NCI-H2227 (cell line): ENCODE results near the gene BCAS4.
"Not testable (repeated sequence)": the region's sequence is repeated elsewhere in the genome, so short reads cannot be mapped to it uniquely, and the experiment has no call there.

Experiments used
- DNase-seq: peaks from one replicate; lab custom pipeline; 2025; ENCODE audit not compliant: unreplicated experiment; lab: John Stamatoyannopoulos, UW

Gene BCAS4, protein sequence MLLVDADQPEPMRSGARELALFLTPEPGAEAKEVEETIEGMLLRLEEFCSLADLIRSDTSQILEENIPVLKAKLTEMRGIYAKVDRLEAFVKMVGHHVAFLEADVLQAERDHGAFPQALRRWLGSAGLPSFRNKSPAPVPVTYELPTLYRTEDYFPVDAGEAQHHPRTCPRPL

DNA sequence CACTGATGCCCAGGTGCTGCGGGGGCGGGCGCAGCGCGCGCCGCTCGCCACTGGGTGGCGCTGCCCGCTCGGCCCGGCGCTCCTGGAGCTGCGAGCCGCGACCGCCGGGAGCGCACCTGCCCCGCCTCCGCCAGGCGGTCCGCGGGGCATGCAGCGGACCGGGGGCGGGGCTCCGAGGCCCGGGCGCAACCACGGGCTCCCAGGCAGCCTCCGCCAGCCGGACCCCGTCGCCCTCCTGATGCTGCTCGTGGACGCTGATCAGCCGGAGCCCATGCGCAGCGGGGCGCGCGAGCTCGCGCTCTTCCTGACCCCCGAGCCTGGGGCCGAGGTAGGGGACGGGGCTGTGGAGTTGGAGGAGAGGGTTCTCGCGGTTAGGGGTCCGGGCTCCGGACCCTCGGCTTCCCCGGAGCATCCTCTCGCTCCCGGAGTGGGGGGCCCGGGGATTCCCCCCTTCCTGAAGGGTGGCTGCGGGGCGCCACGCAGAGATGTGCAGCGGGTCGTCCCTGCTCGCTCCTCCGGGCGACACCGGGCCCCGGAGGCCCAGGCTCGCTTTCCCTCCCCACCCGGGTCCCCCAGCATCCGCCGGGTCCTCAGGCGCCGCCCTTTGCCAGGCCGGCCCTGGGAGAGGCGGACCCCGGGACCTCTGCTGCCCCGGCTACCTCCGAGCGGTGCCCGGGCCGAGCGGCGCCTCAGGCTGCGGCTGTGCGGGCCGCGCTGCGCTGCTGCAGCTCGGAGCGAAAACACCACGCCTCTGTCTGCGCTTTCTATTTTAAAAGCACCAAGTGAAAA lies at the start of gene BCAS4:
Gene BCAS4, plus strand, starts transcription at position 216 of the 789 bp plus-strand sequence. Its CDS starts 23 bp downstream, at position 239.
- peak; percentile 90 for DNase-seq

GRCh38 chr20:50745634-50746137 lies 49.2 kb upstream of the BCAS4 start:
- DNase-seq, result no peak

DNA sequence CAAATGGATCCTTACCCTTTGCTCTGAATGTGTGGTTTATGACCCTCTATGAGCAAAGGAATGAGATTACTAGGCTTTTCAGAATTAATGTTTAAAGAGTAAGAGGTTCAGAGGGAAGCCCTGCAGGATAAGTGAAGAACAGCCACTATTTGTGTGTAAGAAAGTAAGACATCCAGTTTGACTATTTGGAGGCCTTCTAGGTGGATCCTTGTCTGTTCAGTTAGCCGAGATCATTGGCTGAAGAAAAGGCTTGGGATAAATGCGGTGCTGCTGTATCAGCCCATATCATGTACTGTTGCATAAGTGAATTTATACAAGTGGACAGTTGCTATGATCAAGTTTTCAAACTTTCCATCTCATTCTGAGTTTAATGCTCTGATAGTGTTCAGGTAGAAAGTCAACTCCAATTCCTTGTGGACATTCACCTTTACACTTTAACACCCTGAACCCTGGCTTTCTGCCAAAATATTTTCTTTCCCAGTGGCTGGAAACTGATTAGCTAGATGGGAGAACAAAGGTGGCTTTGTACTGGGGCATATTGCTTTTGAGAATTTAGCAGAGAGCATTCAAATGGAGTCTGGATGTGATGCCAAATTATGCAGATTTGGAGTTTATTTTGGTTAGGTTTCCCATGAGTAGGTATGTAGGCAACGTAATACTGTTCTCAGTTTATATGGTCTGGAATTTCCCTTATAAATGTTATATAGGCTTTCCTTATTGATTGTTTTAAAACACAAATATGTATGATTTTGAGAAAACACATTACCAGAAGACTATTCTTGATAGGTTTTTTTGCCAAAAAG lies 48.5 kb upstream of the BCAS4 start:
- no peak for DNase-seq

DNA sequence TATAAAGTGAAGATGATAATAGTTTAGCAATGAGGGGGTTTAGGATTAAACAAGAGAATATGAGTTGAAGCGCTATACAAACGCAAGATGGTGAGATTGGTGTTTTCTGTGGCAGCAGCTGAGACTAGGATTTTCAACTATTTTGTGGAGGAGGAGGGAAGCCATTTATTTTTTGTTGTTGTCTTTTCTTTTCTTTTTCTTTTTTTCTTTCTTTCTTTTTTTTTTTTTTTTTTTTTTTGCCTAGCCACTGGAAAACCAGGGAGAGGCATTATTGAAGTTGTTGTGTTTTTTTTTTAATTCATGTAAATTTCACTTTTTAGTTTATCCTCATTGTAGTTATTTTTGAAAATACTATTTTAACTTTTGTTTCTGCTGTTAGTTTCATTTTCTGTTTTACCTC lies 47.6 kb upstream of the BCAS4 start:
- no peak for DNase-seq

DNA sequence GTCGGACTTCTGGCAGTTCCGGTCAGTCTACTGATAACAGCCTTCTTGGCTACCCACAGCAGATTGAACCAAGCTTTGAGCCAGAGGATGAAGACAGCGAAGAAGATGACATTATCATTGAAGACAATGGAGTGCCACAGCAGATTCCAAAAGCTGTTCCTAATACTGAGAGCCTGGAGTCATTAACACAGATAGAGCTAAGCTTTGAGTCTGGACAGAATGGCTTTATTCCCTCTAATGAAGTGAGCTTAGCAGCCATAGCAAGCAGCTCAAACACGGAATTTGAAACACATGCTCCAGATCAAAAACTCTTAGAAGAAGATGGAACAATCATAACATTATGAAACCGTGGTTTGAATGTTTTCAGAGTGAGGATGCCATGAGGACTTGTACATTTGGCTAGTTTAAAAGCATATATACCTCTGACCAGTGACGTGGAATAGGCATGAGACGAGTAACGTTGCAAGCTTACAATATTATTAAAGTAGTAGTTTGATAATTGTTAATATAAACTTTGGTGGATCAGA lies 44.7 kb upstream of the BCAS4 start:
- no peak for DNase-seq

GRCh38 chr20:50753152-50753551 lies 41.7 kb upstream of the BCAS4 start:
- no peak for DNase-seq

- DNase-seq, result no peak
Observed at GRCh38 chr20:50754420-50754819, 40.4 kb upstream of the BCAS4 start.

GRCh38 chr20:50756447-50756846 lies 38.4 kb upstream of the BCAS4 start:
- no peak for DNase-seq

DNA sequence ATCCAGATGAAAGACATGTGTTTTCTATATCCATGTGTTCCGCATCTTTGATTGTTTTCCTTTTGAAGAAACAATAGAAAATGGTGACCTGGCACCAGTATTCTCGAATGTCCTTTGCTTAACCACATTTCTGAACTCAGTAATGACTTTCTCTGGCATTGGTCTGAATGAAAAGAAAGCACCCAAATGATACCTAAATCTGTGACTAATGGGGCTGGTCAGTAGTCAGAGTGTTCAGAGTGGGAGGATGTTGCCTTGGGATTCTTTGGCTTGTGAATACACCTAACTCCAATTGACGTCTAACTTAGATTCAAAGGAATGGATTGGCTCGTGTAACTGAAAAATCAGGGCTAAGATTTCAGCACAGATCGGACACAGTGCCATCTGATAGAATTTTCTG lies 36.4 kb upstream of the BCAS4 start:
- no peak for DNase-seq

DNA sequence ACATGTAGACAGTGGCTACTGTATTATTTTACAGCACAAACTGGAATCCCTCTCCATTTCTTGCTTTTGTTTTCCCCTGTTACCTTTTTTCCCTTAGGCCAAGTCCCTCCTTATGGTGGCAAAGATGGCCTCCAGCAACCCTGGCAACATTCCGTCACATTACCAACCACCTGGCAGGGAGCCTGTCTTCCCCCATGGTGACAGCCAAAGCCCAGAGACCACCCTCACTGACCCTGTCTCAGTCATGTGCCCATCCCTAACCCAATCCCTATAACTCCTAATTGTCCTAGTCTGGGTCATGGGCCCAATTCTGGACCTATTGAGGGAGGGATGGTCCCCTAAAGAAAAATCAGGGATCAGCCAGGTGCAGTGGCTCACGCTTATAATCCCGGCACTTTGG lies 35.9 kb upstream of the BCAS4 start:
- no peak for DNase-seq

- no peak for DNase-seq
Observed at GRCh38 chr20:50759678-50760077, 35.2 kb upstream of the BCAS4 start.

GRCh38 chr20:50762045-50762422 lies 32.8 kb upstream of the BCAS4 start:
- no peak for DNase-seq

GRCh38 chr20:50762435-50763220 lies 32.2 kb upstream of the BCAS4 start:
- no peak for DNase-seq

DNA sequence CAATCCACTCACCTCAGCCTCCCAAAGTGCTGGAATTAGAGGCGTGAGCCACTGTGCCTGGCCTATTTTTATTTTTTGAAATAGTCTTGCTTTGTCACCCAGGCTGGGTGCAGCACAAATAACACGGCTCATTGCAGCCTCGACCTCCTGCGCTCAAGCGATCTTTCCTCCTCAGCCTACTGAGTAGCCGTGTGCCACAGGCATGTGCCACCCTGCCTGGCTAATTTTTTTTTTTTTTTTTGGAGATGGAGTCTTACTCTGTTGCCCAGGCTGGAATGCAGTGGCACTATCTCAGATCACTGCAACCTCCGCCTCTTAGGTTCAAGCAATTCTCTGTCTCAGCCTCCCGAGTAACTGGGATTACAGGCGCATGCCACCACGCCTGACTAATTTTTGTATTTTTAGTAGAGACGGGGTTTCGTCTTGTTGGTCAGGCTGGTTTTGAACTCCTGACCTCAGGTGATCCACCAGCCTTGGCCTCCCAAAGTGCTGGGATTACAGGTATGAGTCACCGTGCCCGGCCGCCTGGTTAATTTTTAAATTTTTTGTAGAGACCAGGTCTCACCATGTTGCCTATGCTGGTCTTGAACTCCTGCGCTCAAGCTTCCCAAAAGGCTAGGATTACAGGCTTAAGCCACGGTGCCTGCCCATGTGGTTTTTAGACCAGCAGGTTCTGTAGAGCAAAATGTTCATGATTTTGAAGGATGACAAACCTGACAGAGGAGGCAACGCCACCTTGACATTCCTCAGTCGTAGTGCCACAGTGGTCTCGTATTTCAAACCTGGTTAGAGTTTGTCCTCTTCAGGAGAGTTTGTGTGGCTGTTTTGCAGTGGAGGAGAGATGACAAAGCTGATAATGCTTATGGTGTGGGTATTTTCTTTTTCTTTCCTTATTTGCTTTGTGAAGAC lies 31.1 kb upstream of the BCAS4 start:
- DNase-seq, result not testable (repeated sequence)

DNA sequence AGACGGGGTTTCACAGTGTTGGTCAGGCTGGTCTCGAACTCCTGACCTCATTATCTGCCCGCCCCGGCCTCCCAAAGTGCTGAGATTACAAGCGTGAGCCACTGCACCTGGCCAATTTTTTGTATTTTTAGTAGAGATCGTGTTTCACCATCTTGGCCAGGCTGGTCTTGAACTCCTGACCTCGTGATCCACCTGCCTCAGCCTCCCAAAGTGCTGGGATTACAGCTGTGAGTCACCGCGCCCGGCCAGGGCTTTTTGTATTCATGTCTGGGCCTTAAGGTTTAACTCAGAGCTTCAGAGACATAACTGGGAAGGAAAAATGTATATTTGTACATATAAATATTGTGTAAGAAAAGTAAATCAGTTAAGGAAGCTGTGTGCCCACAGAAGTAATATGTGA lies 29.6 kb upstream of the BCAS4 start:
- not testable (repeated sequence) for DNase-seq

DNA sequence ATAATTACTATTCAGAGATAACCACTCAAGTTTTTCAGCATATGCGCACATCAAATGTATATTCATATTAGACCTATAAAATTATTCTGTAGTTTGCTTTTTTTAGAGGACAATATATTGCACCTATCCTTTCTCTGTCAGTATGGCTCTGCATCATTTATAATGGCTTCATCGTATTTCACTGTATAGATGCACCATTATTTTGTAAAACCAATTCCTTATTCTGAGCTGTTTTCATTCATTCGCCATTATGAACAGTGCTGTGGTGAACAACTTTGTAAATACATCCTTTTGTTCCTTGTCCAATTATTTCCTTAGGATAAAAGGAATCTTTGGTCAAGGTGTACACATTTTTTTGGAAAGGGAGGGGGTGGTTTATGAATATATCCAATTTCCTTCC lies 29.2 kb upstream of the BCAS4 start:
- no peak for DNase-seq

DNA sequence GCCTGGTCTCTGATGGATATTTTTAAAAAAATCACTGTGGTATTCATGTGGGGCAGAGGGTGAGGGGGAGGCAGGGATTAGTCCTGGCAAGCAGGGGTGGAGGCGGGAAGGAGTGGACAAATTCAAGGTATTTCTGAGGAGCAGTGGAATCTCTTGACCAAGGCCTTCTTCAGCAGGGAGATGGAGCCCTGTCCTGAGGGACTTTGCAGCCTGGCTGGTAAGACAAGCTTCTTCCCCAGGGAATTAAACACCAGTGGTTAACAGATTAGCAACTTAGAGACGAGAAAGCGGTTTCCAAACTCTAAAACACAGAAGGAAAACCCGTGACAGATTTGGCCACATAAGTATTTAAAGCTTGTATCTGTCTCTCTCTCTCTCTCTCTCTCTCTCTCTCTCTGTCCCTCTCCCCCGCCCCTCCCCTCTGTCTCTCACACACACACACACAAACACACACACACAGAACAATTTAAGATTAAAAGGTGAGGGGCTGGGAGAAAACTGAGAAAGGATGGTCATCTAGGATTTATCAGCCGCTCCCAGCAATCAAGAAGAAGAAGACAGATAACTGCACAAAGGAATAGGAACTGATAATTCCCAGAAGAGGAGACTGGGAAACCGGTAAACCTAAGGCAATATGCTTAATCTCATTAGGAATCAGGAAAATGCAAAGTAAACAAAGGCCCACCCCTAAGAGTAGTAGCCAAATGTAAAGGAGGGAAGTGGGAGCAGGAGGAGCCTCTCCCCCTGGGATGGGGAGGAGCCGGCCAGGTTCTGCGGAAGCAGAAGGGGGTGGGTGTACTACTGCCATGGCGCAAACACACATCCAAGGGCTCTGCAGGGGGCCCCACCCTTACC lies 27.7 kb upstream of the BCAS4 start:
- DNase-seq, result not testable (repeated sequence)

GRCh38 chr20:50768991-50769390 lies 25.9 kb upstream of the BCAS4 start:
- not testable (repeated sequence) for DNase-seq
